ENCODE results near the gene ABCB6.

- no peak for TF ChIP-seq POLR2A (IDR thresholded peaks at IDR 0.05)
- TF ChIP-seq, protein P1, sequence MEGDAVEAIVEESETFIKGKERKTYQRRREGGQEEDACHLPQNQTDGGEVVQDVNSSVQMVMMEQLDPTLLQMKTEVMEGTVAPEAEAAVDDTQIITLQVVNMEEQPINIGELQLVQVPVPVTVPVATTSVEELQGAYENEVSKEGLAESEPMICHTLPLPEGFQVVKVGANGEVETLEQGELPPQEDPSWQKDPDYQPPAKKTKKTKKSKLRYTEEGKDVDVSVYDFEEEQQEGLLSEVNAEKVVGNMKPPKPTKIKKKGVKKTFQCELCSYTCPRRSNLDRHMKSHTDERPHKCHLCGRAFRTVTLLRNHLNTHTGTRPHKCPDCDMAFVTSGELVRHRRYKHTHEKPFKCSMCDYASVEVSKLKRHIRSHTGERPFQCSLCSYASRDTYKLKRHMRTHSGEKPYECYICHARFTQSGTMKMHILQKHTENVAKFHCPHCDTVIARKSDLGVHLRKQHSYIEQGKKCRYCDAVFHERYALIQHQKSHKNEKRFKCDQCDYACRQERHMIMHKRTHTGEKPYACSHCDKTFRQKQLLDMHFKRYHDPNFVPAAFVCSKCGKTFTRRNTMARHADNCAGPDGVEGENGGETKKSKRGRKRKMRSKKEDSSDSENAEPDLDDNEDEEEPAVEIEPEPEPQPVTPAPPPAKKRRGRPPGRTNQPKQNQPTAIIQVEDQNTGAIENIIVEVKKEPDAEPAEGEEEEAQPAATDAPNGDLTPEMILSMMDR (IDR thresholded peaks at IDR 0.05): no peak
Measured at GRCh38 chr2:219209236-219210195, 9.2 kb downstream of the ABCB6 start.

Measured in vagina (tissue), 2 donors.